ENCODE results near the gene NFRKB. TPM values are rescaled to one million over a fixed set of nuclear protein-coding genes. Genes with fewer than 3 reads are reported as not detected.

The NFRKB gene
- total RNA-seq, 4 donors from 2014 or later: 42.1 to 94.4 (median 48.5) TPM

DNA sequence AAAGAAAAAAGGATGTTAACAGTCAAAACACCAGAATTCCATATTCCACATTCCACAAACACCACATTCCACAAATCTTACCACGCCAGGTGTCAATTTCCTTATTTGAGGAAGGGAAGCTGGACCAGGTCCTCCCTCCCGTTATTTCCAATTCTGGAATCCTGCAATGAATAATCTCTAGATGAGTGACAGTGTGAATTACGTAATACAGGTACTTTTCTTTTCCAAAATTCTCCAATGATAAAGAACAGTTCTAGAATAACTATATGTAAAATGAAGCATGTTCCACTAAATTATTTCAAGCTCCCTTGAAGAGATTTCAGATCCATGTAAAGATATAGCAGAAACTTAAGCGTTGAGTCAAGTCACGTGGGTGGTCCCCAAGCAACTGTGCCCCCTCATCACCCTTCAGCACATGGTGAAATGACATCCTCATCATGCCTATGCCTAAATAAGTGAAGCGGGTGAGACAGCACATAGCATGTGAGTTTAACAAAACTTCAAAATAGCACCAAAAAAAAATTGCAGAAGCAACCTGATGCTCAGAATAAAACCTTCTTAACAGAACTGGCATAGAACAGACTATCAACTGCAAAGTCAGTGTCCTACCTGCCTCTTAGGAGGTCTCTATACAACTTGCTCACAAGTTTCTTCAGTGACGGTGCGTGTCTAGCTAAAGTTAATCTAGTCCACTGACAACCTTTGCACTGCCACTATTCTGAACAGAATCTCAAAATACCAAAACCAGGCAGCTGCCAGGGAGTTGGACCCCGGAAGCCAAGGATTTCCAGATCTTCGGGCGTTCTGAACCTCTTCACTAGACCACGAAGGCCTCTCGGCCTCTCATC is 876 bp downstream of the NFRKB start:
- no peaks in the 10 kb centered on the region for H3K27me3 ChIP-seq
- TF ChIP-seq POLR2AphosphoS5 (IDR thresholded peaks at IDR 0.05) (no peak), POLR2A (IDR thresholded peaks at IDR 0.05) (no peak), EP300 (IDR thresholded peaks at IDR 0.05) (no peak)
- TF ChIP-seq, protein P1, sequence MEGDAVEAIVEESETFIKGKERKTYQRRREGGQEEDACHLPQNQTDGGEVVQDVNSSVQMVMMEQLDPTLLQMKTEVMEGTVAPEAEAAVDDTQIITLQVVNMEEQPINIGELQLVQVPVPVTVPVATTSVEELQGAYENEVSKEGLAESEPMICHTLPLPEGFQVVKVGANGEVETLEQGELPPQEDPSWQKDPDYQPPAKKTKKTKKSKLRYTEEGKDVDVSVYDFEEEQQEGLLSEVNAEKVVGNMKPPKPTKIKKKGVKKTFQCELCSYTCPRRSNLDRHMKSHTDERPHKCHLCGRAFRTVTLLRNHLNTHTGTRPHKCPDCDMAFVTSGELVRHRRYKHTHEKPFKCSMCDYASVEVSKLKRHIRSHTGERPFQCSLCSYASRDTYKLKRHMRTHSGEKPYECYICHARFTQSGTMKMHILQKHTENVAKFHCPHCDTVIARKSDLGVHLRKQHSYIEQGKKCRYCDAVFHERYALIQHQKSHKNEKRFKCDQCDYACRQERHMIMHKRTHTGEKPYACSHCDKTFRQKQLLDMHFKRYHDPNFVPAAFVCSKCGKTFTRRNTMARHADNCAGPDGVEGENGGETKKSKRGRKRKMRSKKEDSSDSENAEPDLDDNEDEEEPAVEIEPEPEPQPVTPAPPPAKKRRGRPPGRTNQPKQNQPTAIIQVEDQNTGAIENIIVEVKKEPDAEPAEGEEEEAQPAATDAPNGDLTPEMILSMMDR (IDR thresholded peaks at IDR 0.05): no peak
- no peak for DNase-seq (ENCODE audit: low spot score in 2 of 2)
- H3K36me3 ChIP-seq: peaks cover 16% of the 10 kb centered on the region
- WGBS: 18% methylated on average over 13 of the region's 13 CpGs
- H3K4me3 ChIP-seq: peak overlapping the region; percentile 91
- H3K4me1 ChIP-seq: peaks cover 21% of the 10 kb centered on the region
- H3K9me3 ChIP-seq: no peaks in the 10 kb centered on the region
- H3K27ac ChIP-seq: peak overlapping the region; percentile 84

DNA sequence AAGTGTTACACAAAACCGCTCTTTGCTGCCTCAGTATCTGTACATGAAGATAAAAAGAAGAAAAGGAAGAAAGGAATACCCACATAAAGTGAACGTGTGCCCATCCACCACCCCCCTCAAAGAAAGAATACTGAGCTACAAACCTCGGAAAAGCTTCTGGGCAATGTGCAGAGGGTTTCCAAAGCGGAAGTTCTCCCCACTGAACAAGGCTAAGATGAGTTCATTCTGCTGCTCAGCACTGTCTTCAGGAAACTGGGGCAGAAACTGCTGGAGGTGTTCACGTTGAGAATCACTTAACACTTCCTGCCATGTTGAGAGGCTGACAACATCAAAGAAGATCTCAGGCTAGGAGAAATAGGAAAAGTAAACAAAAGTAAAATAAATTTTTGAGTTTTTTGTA is 6.9 kb downstream of the NFRKB start:
- no peak overlapping the region for H3K27ac ChIP-seq
- TF ChIP-seq POLR2A (IDR thresholded peaks at IDR 0.05) (no peak), POLR2AphosphoS5 (IDR thresholded peaks at IDR 0.05) (no peak), EP300 (IDR thresholded peaks at IDR 0.05) (no peak)
- TF ChIP-seq, protein P1 (IDR thresholded peaks at IDR 0.05): no peak
- H3K4me3 ChIP-seq: no peak overlapping the region
- H3K9me3 ChIP-seq: no peaks in the 10 kb centered on the region
- no peaks in the 10 kb centered on the region for H3K27me3 ChIP-seq
- peaks cover 76% of the 10 kb centered on the region for H3K36me3 ChIP-seq
- H3K4me1 ChIP-seq: no peaks in the 10 kb centered on the region
- WGBS: 83% methylated on average over 5 of the region's 5 CpGs
- no peak for DNase-seq (ENCODE audit: low spot score in 2 of 2)

DNA sequence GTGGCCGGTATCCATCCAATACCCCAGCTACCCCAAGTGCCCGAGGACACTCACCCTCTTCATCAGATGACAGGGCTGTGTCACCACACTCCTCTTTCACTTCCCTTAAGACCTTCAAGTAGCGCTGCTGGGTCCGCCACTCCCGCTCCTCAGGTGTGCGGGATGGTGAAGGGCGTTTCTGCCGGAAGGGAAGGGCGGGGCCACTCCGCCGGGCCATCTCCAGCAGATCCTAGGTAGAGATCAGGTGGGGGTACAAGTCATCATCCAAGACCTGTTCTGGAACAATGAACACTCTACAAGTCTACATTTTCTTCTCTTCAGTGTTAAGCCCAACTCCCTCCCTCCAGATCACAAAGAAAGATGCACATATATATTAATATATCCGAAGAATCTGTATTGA is 10.0 kb downstream of the NFRKB start:
- no peak for DNase-seq (ENCODE audit: low spot score in 2 of 2)
- peaks cover 98% of the 10 kb centered on the region for H3K36me3 ChIP-seq
- no peaks in the 10 kb centered on the region for H3K4me1 ChIP-seq
- no peaks in the 10 kb centered on the region for H3K27me3 ChIP-seq
- H3K4me3 ChIP-seq: no peak overlapping the region
- H3K9me3 ChIP-seq: no peaks in the 10 kb centered on the region
- 96% methylated on average over 12 of the region's 12 CpGs for WGBS
- H3K27ac ChIP-seq: no peak overlapping the region
- TF ChIP-seq, protein P1 (IDR thresholded peaks at IDR 0.05): no peak

DNA sequence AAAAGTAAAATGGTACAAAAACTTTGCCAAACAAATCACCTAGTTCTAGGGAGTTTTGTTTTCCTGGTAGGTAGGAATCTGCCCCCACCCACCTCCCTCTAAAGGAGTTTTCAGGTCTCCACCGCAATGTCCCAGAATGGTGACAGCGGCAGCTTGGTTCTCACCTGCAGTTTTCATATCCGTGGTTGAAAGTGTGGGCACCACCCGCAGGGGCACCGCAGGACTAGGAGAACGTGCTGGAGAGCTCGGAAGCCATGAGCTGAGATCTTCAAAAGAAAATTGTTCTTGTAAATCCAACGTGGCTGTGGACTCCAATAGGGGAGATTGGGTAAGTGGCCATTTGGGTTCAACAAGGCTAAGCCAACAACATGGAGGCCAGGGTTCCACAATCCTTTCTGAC is 10.8 kb downstream of the NFRKB start:
- no peaks in the 10 kb centered on the region for H3K4me1 ChIP-seq
- no peak overlapping the region for H3K4me3 ChIP-seq
- H3K27ac ChIP-seq: no peak overlapping the region
- no peaks in the 10 kb centered on the region for H3K9me3 ChIP-seq
- TF ChIP-seq, protein P1 (IDR thresholded peaks at IDR 0.05): no peak
- TF ChIP-seq EP300 (IDR thresholded peaks at IDR 0.05) (no peak), POLR2AphosphoS5 (IDR thresholded peaks at IDR 0.05) (no peak), POLR2A (IDR thresholded peaks at IDR 0.05) (no peak)
- WGBS: 96% methylated on average over 8 of the region's 8 CpGs
- H3K27me3 ChIP-seq: no peaks in the 10 kb centered on the region
- DNase-seq (ENCODE audit: low spot score in 2 of 2): no peak
- peaks cover 100% of the 10 kb centered on the region for H3K36me3 ChIP-seq

DNA sequence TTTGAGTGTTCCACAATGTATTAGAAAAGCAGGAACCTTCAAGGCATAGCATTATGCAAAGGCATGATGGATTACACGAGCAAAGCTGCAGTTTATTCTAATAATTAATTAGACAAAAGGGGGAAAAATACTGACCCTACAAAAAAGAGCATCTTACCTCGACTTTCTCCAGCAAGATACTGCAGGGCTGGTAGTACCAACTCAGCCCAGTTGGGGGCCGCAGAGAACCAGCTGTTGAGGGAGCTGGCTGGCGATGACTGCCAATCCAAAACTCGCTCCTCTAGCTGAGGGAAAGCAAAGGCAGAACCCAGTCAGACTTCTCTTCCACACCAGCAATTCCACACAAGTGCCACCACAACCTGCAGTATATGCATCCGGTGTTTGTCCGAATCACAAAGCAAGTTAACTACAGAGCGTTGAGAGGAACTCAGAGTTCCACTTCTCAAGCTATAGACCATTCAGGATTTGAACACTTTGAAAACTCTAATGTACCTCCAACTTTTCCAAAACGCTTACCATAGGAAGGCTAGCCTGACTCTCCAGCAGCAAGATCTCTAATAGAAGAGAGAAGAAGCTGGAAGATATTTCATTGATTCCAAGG is 13.7 kb downstream of the NFRKB start:
- Histone ChIP-seq H3K27ac (no peak overlapping the region), H3K27me3 (no peaks in the 10 kb centered on the region), H3K4me3 (no peak overlapping the region), H3K9me3 (no peaks in the 10 kb centered on the region), H3K36me3 (peaks cover 100% of the 10 kb centered on the region), H3K4me1 (no peaks in the 10 kb centered on the region)
- no peak for TF ChIP-seq POLR2A (IDR thresholded peaks at IDR 0.05)
- TF ChIP-seq, protein P1 (IDR thresholded peaks at IDR 0.05): peak; percentile 25 to 57
- 58% methylated on average over 6 of the region's 9 CpGs for WGBS
- DNase-seq (ENCODE audit: low spot score in 2 of 2): no peak
